Keratinocyte (primary cell): ENCODE measurements around the gene DST. TPM values are rescaled to one million over a fixed set of nuclear protein-coding genes. Genes with fewer than 3 reads are reported as not detected.

Experiments
- DNase-seq: peaks from one replicate; pipeline ENCODE4 v3.0.0-alpha.2; 2011; ENCODE audit warnings: low read depth, missing footprints, low spot score
- FAIRE-seq: peaks from 2 replicates; lab custom pipeline; 2011; peaks lifted over from hg19 to GRCh38; lab: Jason Lieb, UNC
- H2AFZ ChIP-seq: 2 replicates; pipeline ENCODE4 v1.6.0; 2012; ENCODE audit warnings: low read length, control low read depth, inconsistent platforms; ENCODE audit not compliant: control insufficient read depth
- H3K27ac ChIP-seq: 2 replicates; pipeline ENCODE4 v1.5.1; 2011; ENCODE audit warnings: low read length; ENCODE audit not compliant: control insufficient read depth, insufficient read depth
- H3K27me3 ChIP-seq: 3 replicates; pipeline ENCODE4 v1.6.0; 2011; ENCODE audit warnings: low read length; ENCODE audit not compliant: control insufficient read depth, insufficient read depth; ENCODE audit errors: extremely low read depth
- H3K36me3 ChIP-seq, 2 experiments: 2 replicates in 1 of 2; 3 replicates in 1 of 2; pipeline ENCODE4 v1.5.1; 2011; ENCODE audit warnings: low read length in 2 of 2, mild to moderate bottlenecking in 1 of 2; ENCODE audit not compliant: control insufficient read depth in 2 of 2, insufficient read depth in 2 of 2; ENCODE audit errors: extremely low read depth in 1 of 2
- H3K4me1 ChIP-seq: 3 replicates; pipeline ENCODE4 v1.5.1; 2011; ENCODE audit warnings: low read length; ENCODE audit not compliant: control insufficient read depth, insufficient read depth; ENCODE audit errors: extremely low read depth
- H3K4me2 ChIP-seq: 3 replicates; pipeline ENCODE4 v1.6.0; 2011; ENCODE audit warnings: low read depth, low read length; ENCODE audit not compliant: control insufficient read depth, insufficient read depth; ENCODE audit errors: extremely low read depth
- H3K4me3 ChIP-seq, 3 experiments: fragments of 200-600 bp in 1 of 3; sonication (generic) in 1 of 3; 2 replicates in 2 of 3; 3 replicates in 1 of 3; pipeline ENCODE4 v1.5.1; 2011 to 2016; ENCODE audit warnings: low read length in 3 of 3, mild to moderate bottlenecking in 3 of 3, control low read depth in 2 of 3, inconsistent platforms in 1 of 3, low read depth in 1 of 3, mixed read lengths in 1 of 3, mixed run types in 1 of 3, moderate library complexity in 1 of 3; ENCODE audit not compliant: control insufficient read depth in 2 of 3, insufficient read depth in 2 of 3; ENCODE audit errors: extremely low read depth in 1 of 3
- H3K79me2 ChIP-seq: 2 replicates; pipeline ENCODE4 v1.6.0; 2012; ENCODE audit warnings: low read length; ENCODE audit not compliant: control insufficient read depth, insufficient read depth
- H3K9ac ChIP-seq: 3 replicates; pipeline ENCODE4 v1.6.0; 2011; ENCODE audit warnings: low read length; ENCODE audit not compliant: control insufficient read depth, insufficient read depth; ENCODE audit errors: extremely low read depth
- H3K9me1 ChIP-seq: 3 replicates; pipeline ENCODE4 v1.6.0; 2011; ENCODE audit warnings: low read length; ENCODE audit not compliant: control insufficient read depth, insufficient read depth; ENCODE audit errors: extremely low read depth
- H3K9me3 ChIP-seq: 2 replicates; pipeline ENCODE4 v1.5.1; 2012; ENCODE audit warnings: low read depth, low read length; ENCODE audit not compliant: control insufficient read depth
- H4K20me1 ChIP-seq: 3 replicates; pipeline ENCODE4 v1.6.0; 2011; ENCODE audit warnings: low read length; ENCODE audit not compliant: control insufficient read depth, insufficient read depth; ENCODE audit errors: extremely low read depth
- CTCF ChIP-seq, 3 experiments: IDR thresholded peaks in 1 of 3; conservative IDR thresholded peaks in 1 of 3; optimal IDR thresholded peaks in 1 of 3; 2 replicates in 2 of 3; 3 replicates in 1 of 3; pipeline versions ENCODE3 to v1.5.1; 2011; ENCODE audit warnings: low read length in 3 of 3, mild to moderate bottlenecking in 3 of 3, moderate library complexity in 2 of 3, control low read depth in 1 of 3, inconsistent platforms in 1 of 3; ENCODE audit not compliant: insufficient read depth in 2 of 3; ENCODE audit errors: extremely low read depth in 1 of 3
- EZH2 ChIP-seq: IDR thresholded peaks from one replicate; pipeline ENCODE4 v1.6.1; 2012; ENCODE audit warnings: inconsistent platforms, mild to moderate bottlenecking, low read length, moderate library complexity
- dilution Hi-C: fragments of 300-500 bp; cut with MboI; formaldehyde crosslinking; loops from one replicate; pipeline ENCODE4 v1.7.0; 2020; ENCODE audit warnings: low sequenced_read_pairs; ENCODE audit not compliant: extremely low pct_ligation_motif_present
- polyA plus RNA-seq, 5 experiments: library from polyadenylated mRNA; depleted of rRNA in 3 of 5; stranded (reverse) in 3 of 5; stranded (forward) in 1 of 5; unstranded in 1 of 5; fragments of >200 nt; gene quantifications; 1 replicate in 1 of 5; 2 replicates in 3 of 5; 3 replicates in 1 of 5; pipeline versions ENCODE4 v1.2.1 to v1.2.3, GENCODE V29; 2011 to 2012; ENCODE audit warnings: missing spikeins in 2 of 5, low read depth in 1 of 5, low replicate concordance in 1 of 5

Gene DST
- polyA plus RNA-seq, 1 donor (not counting 4 experiments of a cell fraction or from before 2014, with no cell fraction given): 455 TPM

GRCh38 chr6:56618050-56618449, 24.6 kb downstream of the DST start:
- Histone ChIP-seq H3K27me3 (no peaks in the 10 kb centered on the region), H3K9me1 (no peaks in the 10 kb centered on the region), H4K20me1 (no peaks in the 10 kb centered on the region), H3K27ac (no peak overlapping the region), H2AFZ (no peak overlapping the region), H3K4me1 (no peaks in the 10 kb centered on the region), H3K36me3 (peaks cover 36 to 45% of the 10 kb centered on the region in 2 experiments), H3K4me3 (no peak overlapping the region), H3K79me2 (no peaks in the 10 kb centered on the region), H3K9ac (no peak overlapping the region), H3K9me3 (no peaks in the 10 kb centered on the region), H3K4me2 (no peak overlapping the region)
- dilution Hi-C loops: no loop called here
- FAIRE-seq (no peak), DNase-seq (no peak)
- TF ChIP-seq EZH2 (no peak), CTCF (optimal IDR thresholded peaks at IDR 0.05 in 1 of 3, IDR thresholded peaks at IDR 0.05 in 1 of 3, conservative IDR thresholded peaks at IDR 0.05 in 1 of 3; ENCODE audit: extremely low read depth in 1 of 3, insufficient read depth in 2 of 3, low read length in 3 of 3) (peak in 2 of 3 experiments; percentile 39 to 40)

GRCh38 chr6:56616967-56617366, 25.7 kb downstream of the DST start:
- Histone ChIP-seq H3K4me1 (no peaks in the 10 kb centered on the region), H3K36me3 (peaks cover 36 to 45% of the 10 kb centered on the region in 2 experiments)

More at GRCh38 chr6:56616967-56617366, 25.7 kb downstream of the DST start:
- Histone ChIP-seq H3K4me3 (no peak overlapping the region), H3K27me3 (no peaks in the 10 kb centered on the region), H3K9me1 (no peaks in the 10 kb centered on the region), H3K9me3 (no peaks in the 10 kb centered on the region), H3K9ac (no peak overlapping the region), H3K4me2 (no peak overlapping the region), H3K27ac (no peak overlapping the region), H4K20me1 (no peaks in the 10 kb centered on the region), H2AFZ (no peak overlapping the region), H3K79me2 (no peaks in the 10 kb centered on the region)
- DNase-seq (no peak), FAIRE-seq (no peak)
- TF ChIP-seq EZH2 (no peak), CTCF (optimal IDR thresholded peaks at IDR 0.05 in 1 of 3, IDR thresholded peaks at IDR 0.05 in 1 of 3, conservative IDR thresholded peaks at IDR 0.05 in 1 of 3; ENCODE audit: extremely low read depth in 1 of 3, insufficient read depth in 2 of 3, low read length in 3 of 3) (no peak)
- dilution Hi-C loops: no loop called here
